H9 (cell line): ENCODE measurements around the gene DOCK10. TPM values are rescaled to one million over a fixed set of nuclear protein-coding genes. Genes with fewer than 3 reads are reported as not detected.

Source experiments
- DNase-seq: peaks from one replicate; pipeline ENCODE4 v3.0.0-alpha.2; 2017
- H2AFZ ChIP-seq: one replicate; pipeline ENCODE4 v1.6.1; 2013; ENCODE audit warnings: mild to moderate bottlenecking, low read length, control low read depth, moderate library complexity
- H2AK5ac ChIP-seq: 2 replicates; pipeline ENCODE4 v1.6.1; 2013; ENCODE audit warnings: low read length, control low read depth, mixed read lengths; ENCODE audit not compliant: insufficient read length
- H2BK120ac ChIP-seq: one replicate; pipeline ENCODE4 v1.6.1; 2013; ENCODE audit warnings: low read depth, mild to moderate bottlenecking, low read length, control low read depth, inconsistent platforms; ENCODE audit not compliant: poor library complexity, severe bottlenecking
- H2BK12ac ChIP-seq: 2 replicates; pipeline ENCODE4 v1.6.1; 2013; ENCODE audit warnings: low read length, control low read depth, mixed read lengths, low read depth; ENCODE audit not compliant: insufficient read length
- H2BK15ac ChIP-seq: 2 replicates; pipeline ENCODE4 v1.6.1; 2013; ENCODE audit warnings: low read depth, low read length, control low read depth
- H2BK20ac ChIP-seq: one replicate; pipeline ENCODE4 v1.6.1; 2013; ENCODE audit warnings: low read depth, mild to moderate bottlenecking, low read length, control low read depth, inconsistent platforms; ENCODE audit not compliant: poor library complexity, severe bottlenecking
- H2BK5ac ChIP-seq: 2 replicates; pipeline ENCODE4 v1.6.1; 2013; ENCODE audit warnings: low read length, control low read depth, mixed read lengths; ENCODE audit not compliant: insufficient read length
- H3K14ac ChIP-seq: 2 replicates; pipeline ENCODE4 v1.6.1; 2013; ENCODE audit warnings: low read length, control low read depth; ENCODE audit not compliant: insufficient read depth
- H3K18ac ChIP-seq: 2 replicates; pipeline ENCODE4 v1.6.1; 2013; ENCODE audit warnings: low read depth, mild to moderate bottlenecking, mixed read lengths, low read length, control low read depth; ENCODE audit not compliant: insufficient read length
- H3K23ac ChIP-seq: 2 replicates; pipeline ENCODE4 v1.6.1; 2013; ENCODE audit warnings: low read length, control low read depth, mixed read lengths, low read depth; ENCODE audit not compliant: insufficient read length
- H3K23me2 ChIP-seq: 2 replicates; pipeline ENCODE4 v1.6.1; 2013; ENCODE audit warnings: low read depth, mild to moderate bottlenecking, mixed read lengths, low read length, control low read depth; ENCODE audit not compliant: insufficient read length, poor library complexity, severe bottlenecking
- H3K27ac ChIP-seq: 2 replicates; pipeline ENCODE4 v1.5.1; 2013; ENCODE audit warnings: low read length, control low read depth, mixed read lengths, low read depth; ENCODE audit not compliant: insufficient read length
- H3K27me3 ChIP-seq: 2 replicates; pipeline ENCODE4 v1.6.1; 2013; ENCODE audit warnings: low read length, control low read depth, inconsistent platforms; ENCODE audit not compliant: insufficient read depth
- H3K4ac ChIP-seq: 2 replicates; pipeline ENCODE4 v1.6.1; 2013; ENCODE audit warnings: low read depth, mild to moderate bottlenecking, control low read depth, inconsistent platforms, low read length, moderate library complexity
- H3K4me1 ChIP-seq: 2 replicates; pipeline ENCODE4 v1.6.1; 2013; ENCODE audit warnings: low read length, control low read depth, inconsistent platforms; ENCODE audit not compliant: insufficient read depth
- H3K4me2 ChIP-seq: 2 replicates; pipeline ENCODE4 v1.6.1; 2013; ENCODE audit warnings: low read length, control low read depth, mixed read lengths; ENCODE audit not compliant: insufficient read length, insufficient read depth
- H3K56ac ChIP-seq: 2 replicates; pipeline ENCODE4 v1.6.1; 2013; ENCODE audit warnings: low read depth, mild to moderate bottlenecking, mixed read lengths, low read length, control low read depth; ENCODE audit not compliant: insufficient read length
- H3K79me1 ChIP-seq: 2 replicates; pipeline ENCODE4 v1.6.1; 2013; ENCODE audit warnings: low read depth, mild to moderate bottlenecking, moderate library complexity, low read length, control low read depth, inconsistent platforms; ENCODE audit not compliant: insufficient read depth, poor library complexity, severe bottlenecking
- H3K79me2 ChIP-seq: 2 replicates; pipeline ENCODE4 v1.6.1; 2013; ENCODE audit warnings: low read length, control low read depth, inconsistent platforms; ENCODE audit not compliant: insufficient read depth
- H3K9ac ChIP-seq: 2 replicates; pipeline ENCODE4 v1.6.1; 2013; ENCODE audit warnings: low read length, control low read depth, mixed read lengths; ENCODE audit not compliant: insufficient read length; ENCODE audit errors: extremely low read depth
- H3K9me3 ChIP-seq: one replicate; pipeline ENCODE4 v1.6.1; 2013; ENCODE audit warnings: low read depth, low read length, inconsistent platforms; ENCODE audit not compliant: control insufficient read depth
- H3T11ph ChIP-seq: one replicate; pipeline ENCODE4 v1.6.1; 2013; ENCODE audit warnings: mild to moderate bottlenecking, low read length, control low read depth, inconsistent platforms
- H4K20me1 ChIP-seq: one replicate; pipeline ENCODE4 v1.6.1; 2013; ENCODE audit not compliant: control insufficient read depth, insufficient read length, insufficient read depth
- H4K5ac ChIP-seq: 2 replicates; pipeline ENCODE4 v1.6.1; 2013; ENCODE audit warnings: low read depth, mild to moderate bottlenecking, mixed read lengths, low read length, control low read depth; ENCODE audit not compliant: insufficient read length
- H4K8ac ChIP-seq: replicated peaks from 2 replicates; pipeline ENCODE4 v1.6.1; 2013; ENCODE audit warnings: low read length, control low read depth, mixed read lengths, low read depth; ENCODE audit not compliant: insufficient read length
- H4K91ac ChIP-seq: 2 replicates; pipeline ENCODE4 v1.6.1; 2013; ENCODE audit warnings: low read depth, mild to moderate bottlenecking, moderate library complexity, mixed read lengths, low read length, control low read depth; ENCODE audit not compliant: insufficient read length
- H3K27ac Mint-ChIP-seq, 3 experiments: 2 replicates in 2 of 3; 3 replicates in 1 of 3; pipeline ENCODE4 v1.8.0; 2020 to 2021; ENCODE audit warnings: mixed read lengths in 3 of 3, mild to moderate bottlenecking in 1 of 3, moderate library complexity in 1 of 3
- H3K27me3 Mint-ChIP-seq: 2 replicates; pipeline ENCODE4 v1.8.0; 2021; ENCODE audit warnings: low read depth, mild to moderate bottlenecking, moderate library complexity, mixed read lengths
- H3K36me3 Mint-ChIP-seq, 3 experiments: 2 replicates in 2 of 3; 3 replicates in 1 of 3; pipeline ENCODE4 v1.8.0; 2020 to 2021; ENCODE audit warnings: low read depth in 3 of 3, mixed read lengths in 3 of 3; ENCODE audit not compliant: insufficient read depth in 1 of 3
- H3K4me1 Mint-ChIP-seq, 2 experiments: 2 replicates each; pipeline ENCODE4 v1.8.0; 2020; ENCODE audit warnings: mixed read lengths in 2 of 2
- H3K4me3 Mint-ChIP-seq, 2 experiments: 2 replicates in 1 of 2; 3 replicates in 1 of 2; pipeline ENCODE4 v1.8.0; 2020 to 2021; ENCODE audit warnings: mild to moderate bottlenecking in 2 of 2, mixed read lengths in 2 of 2, moderate library complexity in 1 of 2
- H3K9me3 Mint-ChIP-seq, 2 experiments: 2 replicates in 1 of 2; 3 replicates in 1 of 2; pipeline ENCODE4 v1.8.0; 2020; ENCODE audit warnings: mild to moderate bottlenecking in 2 of 2, mixed read lengths in 2 of 2, moderate library complexity in 1 of 2
- CTCF ChIP-seq: fragments of 200-600 bp; sonication (generic); conservative IDR thresholded peaks from 3 replicates; pipeline ENCODE4 v1.8.0; 2021; ENCODE audit warnings: antibody characterized with exemption, mild to moderate bottlenecking
- WGBS: extraction: QIAGEN DNeasy Blood & Tissue Kit; methylation state at CpG from one replicate; pipeline ENCODE4 v1.1.7; 2013; ENCODE audit warnings: missing lambda C conversion rate, low lambda C conversion rate, mixed read lengths; ENCODE audit not compliant: insufficient read length; ENCODE audit errors: extremely low coverage; 5-methylcytosine and 5-hydroxymethylcytosine counted together
- total RNA-seq: library from RNA; stranded (reverse); gene quantifications from 2 replicates; pipeline ENCODE4 v1.2.1, GENCODE V29; 2021

DOCK10 gene
- total RNA-seq, 1 experiment from 2014 or later, result 0.79 TPM

- Histone ChIP-seq H4K91ac (no peak overlapping the region), H4K20me1 (no peaks in the 10 kb centered on the region), H4K5ac (no peak overlapping the region), H2BK5ac (no peak overlapping the region), H3K27ac (no peak overlapping the region), H3K27me3 (no peaks in the 10 kb centered on the region), H3K23me2 (no peaks in the 10 kb centered on the region), H3K4me1 (peaks cover 4% of the 10 kb centered on the region; the same call in 1 of the 2 replicates), H3K9ac (no peak overlapping the region), H3K4me2 (no peak overlapping the region), H2BK15ac (no peak overlapping the region), H3K9me3 (no peaks in the 10 kb centered on the region), H3K56ac (no peak overlapping the region), H4K8ac (no peak overlapping the region), H2BK12ac (no peak overlapping the region), H3K79me1 (no peaks in the 10 kb centered on the region), H3K79me2 (no peaks in the 10 kb centered on the region), H2AFZ (no peak overlapping the region), H3K4ac (no peak overlapping the region), H3K18ac (no peak overlapping the region), H2AK5ac (no peak overlapping the region), H3T11ph (no peak overlapping the region), H3K14ac (no peak overlapping the region), H2BK20ac (no peak overlapping the region), H2BK120ac (no peak overlapping the region), H3K23ac (no peak overlapping the region)
- Mint-ChIP-seq H3K4me3 (peak overlapping the region in 1 of 2 experiments; percentile 1; a peak in 1 of 5 replicates), H3K9me3 (peaks cover 6 to 8% of the 10 kb centered on the region in 2 experiments; a peak in 4 of 5 replicates), H3K36me3 (peaks cover 4 to 8% (median 5%) of the 10 kb centered on the region in 3 experiments; a peak in 6 of 7 replicates), H3K4me1 (peaks cover 26 to 29% of the 10 kb centered on the region in 2 experiments), H3K27ac (peak overlapping the region; percentile 32 to 92 (median 62); a peak in 4 of 7 replicates), H3K27me3 (no peaks in the 10 kb centered on the region)
- no CpG with 5 or more reads among the region's 5 CpGs for WGBS
- peak; percentile 41 for DNase-seq
- TF ChIP-seq CTCF, result no peak
Observed at GRCh38 chr2:225073198-225073597, 30.9 kb upstream of the DOCK10 start.
